Measurements from ENCODE around the gene ZNFX1.

The ZNFX1 gene

DNA sequence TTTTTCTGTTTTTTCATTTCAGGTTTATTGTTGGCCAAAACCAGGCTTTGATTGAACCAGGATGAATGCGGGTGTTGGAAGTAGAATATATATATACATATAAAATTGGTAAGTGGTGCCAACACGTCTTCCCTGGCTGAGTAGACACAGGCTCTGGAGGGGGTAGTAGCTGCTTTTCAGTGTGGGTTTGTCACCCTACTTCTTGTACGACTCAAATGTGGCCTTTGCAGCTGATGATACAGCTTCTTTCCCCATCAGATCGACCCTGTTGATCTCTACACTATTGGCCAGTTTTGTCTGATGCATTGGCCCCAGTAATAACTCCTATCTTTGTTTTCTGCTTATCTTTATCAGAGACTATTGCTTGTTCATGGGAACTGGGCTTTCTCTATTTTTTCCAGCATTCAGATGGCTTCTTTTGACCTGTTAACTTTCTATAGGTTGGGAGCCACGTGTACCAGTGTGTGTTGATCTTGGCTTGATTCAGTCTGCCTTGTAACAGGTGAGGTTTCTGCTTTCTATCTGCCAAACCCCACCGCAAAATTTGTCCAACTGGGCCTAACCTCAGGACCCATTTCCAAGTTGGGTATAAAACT is 2.7 kb upstream of the ZNFX1 start:
- TF ChIP-seq, protein P1, sequence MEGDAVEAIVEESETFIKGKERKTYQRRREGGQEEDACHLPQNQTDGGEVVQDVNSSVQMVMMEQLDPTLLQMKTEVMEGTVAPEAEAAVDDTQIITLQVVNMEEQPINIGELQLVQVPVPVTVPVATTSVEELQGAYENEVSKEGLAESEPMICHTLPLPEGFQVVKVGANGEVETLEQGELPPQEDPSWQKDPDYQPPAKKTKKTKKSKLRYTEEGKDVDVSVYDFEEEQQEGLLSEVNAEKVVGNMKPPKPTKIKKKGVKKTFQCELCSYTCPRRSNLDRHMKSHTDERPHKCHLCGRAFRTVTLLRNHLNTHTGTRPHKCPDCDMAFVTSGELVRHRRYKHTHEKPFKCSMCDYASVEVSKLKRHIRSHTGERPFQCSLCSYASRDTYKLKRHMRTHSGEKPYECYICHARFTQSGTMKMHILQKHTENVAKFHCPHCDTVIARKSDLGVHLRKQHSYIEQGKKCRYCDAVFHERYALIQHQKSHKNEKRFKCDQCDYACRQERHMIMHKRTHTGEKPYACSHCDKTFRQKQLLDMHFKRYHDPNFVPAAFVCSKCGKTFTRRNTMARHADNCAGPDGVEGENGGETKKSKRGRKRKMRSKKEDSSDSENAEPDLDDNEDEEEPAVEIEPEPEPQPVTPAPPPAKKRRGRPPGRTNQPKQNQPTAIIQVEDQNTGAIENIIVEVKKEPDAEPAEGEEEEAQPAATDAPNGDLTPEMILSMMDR (IDR thresholded peaks at IDR 0.05; ENCODE audit: control insufficient read depth, insufficient read depth, low read depth, low read length, missing control alignments), result no peak
- no peak for DNase-seq (ENCODE audit: low read depth)
- H3K4me3 ChIP-seq (ENCODE audit: control insufficient read depth, low read depth, low read length), result peak overlapping the region; percentile 91

DNA sequence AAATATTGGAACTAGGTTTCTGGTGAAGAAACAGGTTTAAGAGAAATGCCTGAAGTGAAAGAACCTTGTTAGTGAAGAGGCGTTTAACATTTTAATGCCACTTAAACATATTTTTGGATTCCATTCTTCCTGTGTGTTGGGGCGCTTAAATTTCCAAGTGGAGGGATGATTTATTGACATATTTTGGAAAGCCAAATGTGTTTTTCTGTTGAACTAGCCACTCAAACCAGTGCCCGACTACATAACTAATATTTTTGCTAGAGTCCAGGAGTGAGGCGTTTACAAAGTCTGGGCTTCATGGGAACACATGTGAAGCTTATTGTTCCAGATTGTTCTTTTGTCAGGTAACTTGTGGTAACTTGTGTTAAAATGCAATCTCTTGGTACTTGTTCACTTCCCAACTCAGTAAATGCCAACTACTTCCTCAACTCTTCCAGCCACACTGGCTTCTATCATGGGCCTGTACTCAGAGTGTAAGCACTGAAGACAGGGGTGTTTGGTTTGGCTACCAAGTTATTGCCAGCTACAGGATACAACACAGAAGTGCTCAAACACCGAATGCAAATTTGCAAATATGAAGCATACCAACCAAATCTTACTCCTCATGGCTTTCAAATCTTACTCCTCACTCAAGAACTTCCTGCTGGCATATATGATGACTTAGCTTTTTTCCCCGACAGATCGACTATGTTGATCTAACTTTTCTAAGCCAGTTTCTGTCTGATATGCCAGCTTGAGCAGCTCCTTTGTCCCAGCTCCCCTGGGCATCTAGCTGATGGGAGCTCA is 2.0 kb upstream of the ZNFX1 start:
- TF ChIP-seq, protein P1 (IDR thresholded peaks at IDR 0.05; ENCODE audit: control insufficient read depth, insufficient read depth, low read depth, low read length, missing control alignments), result no peak
- DNase-seq (ENCODE audit: low read depth), result no peak
- peak overlapping the region; percentile 91 for H3K4me3 ChIP-seq (ENCODE audit: control insufficient read depth, low read depth, low read length)

DNA sequence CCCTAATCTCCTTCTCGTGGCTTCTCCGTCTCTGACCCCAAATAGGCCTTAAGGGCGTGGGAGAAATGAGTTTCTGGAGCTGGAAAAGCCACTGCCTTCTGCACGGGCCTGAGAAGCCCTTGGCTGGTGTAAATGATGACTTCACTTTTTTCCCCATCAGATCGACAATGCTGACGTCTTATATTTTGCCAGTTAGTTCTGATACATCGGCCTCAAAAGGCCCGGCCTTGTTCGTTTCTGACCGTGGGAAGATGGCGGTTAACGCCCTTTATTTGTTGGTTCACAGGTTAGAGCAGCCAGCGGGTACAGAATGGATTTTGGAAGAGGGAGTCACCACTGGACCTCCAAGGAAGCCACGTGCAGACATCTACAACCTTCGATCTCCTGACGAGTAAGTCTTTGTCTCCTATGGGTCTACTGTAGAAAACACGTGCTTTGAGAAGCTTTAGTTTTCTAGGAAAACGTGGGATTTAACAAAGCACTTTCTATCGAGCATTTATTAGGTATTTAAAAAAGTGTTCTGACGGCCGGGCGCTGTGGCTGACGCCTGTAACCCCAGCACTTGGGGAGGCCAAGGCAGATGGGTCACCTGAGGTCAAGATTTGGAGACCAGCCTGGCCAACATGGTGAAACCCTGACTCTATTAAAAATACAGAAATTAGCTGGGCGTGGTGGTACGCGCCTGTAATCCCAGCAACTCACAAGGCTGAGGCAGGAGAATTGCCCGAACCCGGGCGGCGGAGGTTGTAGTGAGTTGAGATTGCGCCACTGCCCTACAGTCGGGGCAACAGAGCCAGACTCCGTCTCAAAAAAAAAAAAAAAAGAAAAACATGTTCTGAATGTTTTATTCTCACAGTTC is 1.2 kb upstream of the ZNFX1 start:
- TF ChIP-seq, protein P1 (IDR thresholded peaks at IDR 0.05; ENCODE audit: control insufficient read depth, insufficient read depth, low read depth, low read length, missing control alignments), result no peak
- DNase-seq (ENCODE audit: low read depth), result no peak
- H3K4me3 ChIP-seq (ENCODE audit: control insufficient read depth, low read depth, low read length), result peak overlapping the region; percentile 91

DNA sequence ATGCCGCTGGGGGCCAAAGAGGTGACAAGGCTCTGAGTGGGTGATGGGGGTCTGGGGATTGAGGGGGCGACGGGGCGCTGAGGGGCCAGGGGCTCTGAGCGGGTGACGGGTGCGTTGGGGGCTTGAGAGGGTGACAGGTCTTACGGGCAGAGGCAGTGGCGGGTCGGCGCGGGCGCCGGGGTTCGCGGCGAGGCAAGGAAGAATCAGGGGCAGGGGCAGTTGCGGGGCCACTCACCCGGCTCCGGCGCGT is 146 bp downstream of the ZNFX1 start:
- H3K4me3 ChIP-seq (ENCODE audit: control insufficient read depth, low read depth, low read length), result peak overlapping the region; percentile 92
- TF ChIP-seq, protein P1 (IDR thresholded peaks at IDR 0.05; ENCODE audit: control insufficient read depth, insufficient read depth, low read depth, low read length, missing control alignments), result no peak

DNA sequence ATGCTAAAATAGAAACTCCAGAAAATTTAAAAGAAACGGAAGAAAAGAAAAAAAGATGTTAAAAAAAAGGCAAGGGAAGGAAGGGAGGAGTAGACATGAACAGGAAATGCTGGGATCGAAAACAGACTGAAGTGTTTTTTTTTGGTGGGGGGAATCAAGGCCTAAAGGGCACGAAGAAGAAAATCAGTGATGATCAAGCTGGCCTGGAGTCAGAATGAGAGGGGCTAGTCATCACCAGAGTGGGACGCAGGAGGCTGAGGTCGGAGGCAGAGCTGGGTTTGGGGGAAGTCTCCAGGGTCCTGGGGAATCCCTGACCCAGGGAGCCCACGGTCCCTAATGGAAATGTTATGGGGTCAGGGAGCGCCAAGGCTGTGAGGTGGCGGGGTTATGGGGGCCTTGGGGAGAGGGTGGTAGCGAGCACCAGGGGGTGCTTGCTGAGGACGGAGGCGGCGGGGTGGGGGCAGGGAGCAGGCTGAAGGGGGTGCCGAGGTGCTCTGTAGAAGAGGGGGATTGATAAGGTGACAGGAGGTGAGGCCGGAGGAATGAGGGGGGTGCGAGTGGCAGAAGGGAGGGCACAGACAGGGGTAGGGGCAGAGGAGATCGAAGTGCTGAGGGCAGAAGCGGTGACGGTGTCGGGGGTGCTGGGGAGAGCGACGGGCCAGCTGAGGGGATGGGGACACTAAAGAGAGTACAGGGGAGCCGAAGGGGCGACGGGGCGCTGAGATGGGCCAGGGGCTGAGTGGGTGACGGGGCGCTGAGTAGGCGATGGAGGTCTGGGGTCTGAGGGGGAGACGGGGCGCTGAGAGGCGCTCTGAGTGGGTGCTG is 684 bp downstream of the ZNFX1 start:
- TF ChIP-seq, protein P1 (IDR thresholded peaks at IDR 0.05; ENCODE audit: control insufficient read depth, insufficient read depth, low read depth, low read length, missing control alignments), result no peak
- peak overlapping the region; percentile 92 for H3K4me3 ChIP-seq (ENCODE audit: control insufficient read depth, low read depth, low read length)
- no peak for DNase-seq (ENCODE audit: low read depth)

More for the DNA sequence above, 146 bp downstream of the ZNFX1 start:
- no peak for DNase-seq (ENCODE audit: low read depth)
